GM21825 (cell line): Measurements from ENCODE around the gene PSMA1.
"Not testable (repeated sequence)": the region's sequence is repeated elsewhere in the genome, so short reads cannot be mapped to it uniquely, and the experiment has no call there.

ENCODE experiments used
- ATAC-seq: cut with Tn5 transposase; IDR thresholded peaks from one replicate; pipeline ENCODE4 v1.9.1; 2021; ENCODE audit warnings: mild to moderate bottlenecking, moderate library complexity; ENCODE audit not compliant: unreplicated experiment

Gene PSMA1

DNA sequence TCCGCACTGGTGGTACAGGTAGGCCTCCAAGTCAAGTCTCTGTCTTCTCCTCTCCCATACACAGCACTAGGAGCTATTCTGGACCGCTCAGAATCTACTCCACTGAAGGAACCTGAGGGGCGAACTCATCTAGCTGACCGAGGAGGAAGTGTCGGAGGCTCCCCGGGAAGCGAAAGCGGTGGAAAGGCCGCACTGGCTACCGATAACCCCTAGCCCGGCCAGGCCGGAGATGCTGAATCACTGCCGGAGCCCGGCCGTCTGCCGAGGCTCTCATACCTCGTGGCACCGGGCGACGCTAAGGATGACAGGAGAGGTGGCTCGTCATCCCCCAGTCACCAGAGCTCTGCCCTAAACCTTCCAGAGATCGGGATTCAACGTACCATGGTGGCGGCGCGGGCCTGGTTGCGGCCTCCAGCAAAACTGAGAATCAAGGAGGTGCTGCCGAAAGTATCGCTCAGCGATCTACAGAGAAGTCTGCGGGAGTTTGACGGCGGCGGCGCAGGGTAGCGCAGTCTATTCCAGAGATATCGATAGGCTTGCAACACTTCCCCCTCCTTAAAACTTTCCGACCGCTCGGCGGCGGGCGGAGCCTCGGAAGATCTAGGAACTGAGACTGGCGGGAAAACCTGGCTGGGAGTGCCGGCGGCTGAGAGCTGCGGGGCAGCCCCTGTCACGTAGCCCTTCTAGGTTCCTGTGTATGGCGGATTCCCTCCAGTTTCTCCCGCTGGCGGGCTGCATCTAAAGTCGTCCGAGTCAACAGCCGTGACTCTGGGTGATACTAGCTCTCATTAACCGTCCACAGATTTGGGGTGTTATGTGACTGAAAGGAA, at the start of gene PSMA1:
TSS of gene PSMA1 (minus strand) at position 470 of the 830 bp plus-strand sequence. CDS start at position 383, 87 bp downstream.
- peak; percentile 93 for ATAC-seq

DNA sequence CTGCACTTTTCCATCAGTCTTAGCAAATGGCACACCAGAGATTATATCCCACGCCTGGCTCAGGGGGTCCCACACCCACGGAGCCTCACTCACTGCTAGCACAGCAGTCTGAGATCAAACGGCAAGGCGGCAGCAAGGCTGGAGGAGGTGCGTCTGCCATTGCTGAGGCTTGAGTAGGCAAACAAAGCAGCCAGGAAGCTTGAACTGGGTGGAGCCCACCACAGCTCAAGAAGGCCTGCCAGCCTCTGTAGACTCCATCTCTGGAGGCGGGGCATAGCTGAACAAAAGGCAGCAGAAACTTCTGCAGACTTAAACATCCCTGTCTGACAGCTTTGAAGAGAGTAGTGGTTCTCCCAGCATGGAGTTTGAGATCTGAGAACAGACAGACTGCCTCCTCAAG, 49.3 kb upstream of the PSMA1 start:
- not testable (repeated sequence) for ATAC-seq

DNA sequence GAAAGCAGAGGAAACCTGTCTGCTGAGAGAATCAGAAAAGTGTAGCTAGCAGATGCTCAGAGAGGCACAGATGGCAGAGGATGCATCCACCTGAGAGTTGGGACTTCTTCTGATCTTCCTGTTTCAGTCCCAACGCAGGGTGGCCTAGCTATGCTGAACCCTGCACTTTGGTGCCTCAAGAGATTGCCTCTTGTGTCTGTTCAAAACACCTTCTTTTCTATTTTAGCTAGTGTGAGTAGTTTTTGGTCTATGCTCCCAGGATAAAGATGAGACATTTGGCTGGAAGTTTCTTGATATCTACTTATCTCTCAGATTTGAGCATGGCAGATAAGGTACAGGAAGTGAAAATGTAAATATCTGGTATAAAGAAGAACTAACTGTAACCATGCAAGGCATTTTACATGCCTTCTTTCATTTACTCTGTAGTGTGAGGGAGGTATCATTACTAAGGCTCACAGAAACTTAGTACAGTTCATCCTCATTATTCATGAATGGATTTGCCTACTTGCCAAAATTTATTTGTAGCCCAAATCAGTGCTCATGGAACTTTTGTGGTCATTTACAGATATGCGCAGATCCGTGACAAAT, 47.0 kb upstream of the PSMA1 start:
- ATAC-seq = no peak

DNA sequence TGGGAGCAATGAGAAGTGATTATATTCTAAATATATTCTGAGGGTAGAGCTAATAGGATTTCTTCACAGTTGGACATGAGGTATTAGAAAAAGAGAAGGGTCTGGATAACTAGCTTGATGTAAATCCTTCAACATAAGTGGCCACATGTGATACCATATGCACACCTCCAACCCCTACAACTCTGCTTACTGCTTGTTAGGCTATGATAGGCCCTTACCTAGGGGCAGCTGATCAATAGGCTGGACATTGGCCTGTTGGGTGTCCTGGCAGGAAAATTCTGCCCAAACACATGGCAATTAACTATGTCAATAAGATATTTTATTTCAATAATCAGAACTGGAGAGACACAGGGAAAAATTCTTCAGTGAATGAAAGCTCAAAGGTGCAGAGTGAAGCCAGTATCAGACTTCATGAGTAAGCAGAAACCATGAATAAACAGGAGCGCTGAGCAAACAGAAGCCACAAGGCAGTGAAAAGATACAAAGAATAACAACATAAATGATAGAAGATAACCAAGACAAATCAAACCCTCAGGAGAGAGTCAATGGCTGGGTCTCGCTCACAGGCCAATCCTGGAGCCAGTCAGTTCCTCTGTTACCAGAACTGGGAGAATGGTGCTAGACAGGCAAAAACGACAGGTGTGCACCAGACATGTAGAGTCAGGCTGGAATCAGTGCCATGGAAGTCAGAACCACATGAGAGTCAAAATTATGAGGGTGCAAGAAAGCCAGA, 46.3 kb upstream of the PSMA1 start:
- no peak for ATAC-seq

DNA sequence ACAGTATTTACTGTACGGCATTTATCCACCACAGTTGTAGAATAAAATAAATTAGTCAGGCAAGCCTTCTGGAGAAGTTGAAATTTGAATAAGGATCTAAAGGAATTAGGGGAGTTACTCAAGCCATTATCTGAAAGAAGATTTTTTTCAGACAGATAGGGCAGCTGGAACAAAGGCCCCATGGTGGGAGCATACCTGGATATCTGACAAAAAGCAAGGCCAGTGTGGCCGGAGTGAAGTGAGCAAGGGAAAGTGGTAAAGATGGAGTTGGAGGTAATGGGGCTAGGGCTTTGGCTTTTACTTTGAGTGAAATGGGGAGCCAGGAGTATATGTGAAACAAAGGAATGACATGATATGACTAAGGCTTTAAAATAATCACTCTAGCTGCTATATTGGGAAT, 45.7 kb upstream of the PSMA1 start:
- no peak for ATAC-seq

DNA sequence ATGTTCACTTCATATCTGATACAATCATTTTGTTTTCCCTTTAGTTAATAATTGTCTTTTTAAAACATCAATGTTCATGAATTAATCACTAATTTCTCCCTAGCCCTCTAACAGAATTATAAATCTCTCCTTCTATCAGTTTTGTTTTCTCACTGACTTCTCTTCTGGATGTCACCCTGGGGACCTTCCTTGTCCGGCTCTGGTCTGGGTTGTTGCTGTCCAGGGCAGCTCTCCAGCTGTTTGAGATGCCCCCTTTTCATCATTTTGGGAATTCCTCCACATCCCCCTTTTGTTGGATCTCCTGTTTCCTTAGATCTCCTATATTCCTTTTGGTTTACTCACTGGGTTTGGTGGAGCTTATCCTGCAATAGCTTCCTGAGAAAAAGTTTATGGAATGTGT, 35.6 kb upstream of the PSMA1 start:
- ATAC-seq = no peak

DNA sequence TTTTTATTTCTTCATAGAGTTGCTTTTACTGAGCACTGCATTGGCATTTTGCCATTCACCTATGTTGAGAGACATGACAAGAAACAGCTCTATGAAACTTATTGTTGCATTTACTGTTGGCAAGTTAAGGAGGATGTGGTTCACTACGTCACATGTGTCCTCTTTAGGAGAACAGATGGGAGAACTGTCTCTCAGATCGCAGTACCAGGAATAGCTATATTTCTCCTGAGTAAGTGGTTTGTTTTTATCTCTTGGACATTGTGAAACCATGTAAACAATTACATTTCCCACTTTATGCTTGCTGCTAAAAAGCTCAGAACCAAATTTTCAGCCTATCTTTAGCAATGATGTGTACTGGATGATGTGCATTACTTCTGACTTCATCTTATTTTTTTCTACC, 34.8 kb upstream of the PSMA1 start:
- ATAC-seq = peak; percentile 68

DNA sequence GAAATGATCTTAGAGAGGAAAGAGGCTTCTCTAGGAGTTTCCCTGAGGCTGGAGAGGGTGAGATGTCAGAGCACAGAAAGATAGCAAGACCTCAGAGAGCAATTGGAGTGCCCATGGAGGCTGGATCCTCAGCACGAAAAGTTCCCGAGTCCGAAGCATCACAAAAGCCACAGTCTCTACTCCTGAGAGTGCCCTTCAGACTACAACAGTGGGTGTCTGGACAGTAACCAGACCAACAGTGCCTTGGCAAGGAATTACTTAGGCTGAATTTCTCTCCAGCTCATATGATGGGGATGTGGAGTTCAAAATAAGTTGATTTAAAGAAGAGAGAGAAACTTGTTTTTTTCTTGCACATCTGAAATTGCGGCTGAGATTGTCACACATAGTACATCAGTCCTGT, 31.9 kb upstream of the PSMA1 start:
- no peak for ATAC-seq

DNA sequence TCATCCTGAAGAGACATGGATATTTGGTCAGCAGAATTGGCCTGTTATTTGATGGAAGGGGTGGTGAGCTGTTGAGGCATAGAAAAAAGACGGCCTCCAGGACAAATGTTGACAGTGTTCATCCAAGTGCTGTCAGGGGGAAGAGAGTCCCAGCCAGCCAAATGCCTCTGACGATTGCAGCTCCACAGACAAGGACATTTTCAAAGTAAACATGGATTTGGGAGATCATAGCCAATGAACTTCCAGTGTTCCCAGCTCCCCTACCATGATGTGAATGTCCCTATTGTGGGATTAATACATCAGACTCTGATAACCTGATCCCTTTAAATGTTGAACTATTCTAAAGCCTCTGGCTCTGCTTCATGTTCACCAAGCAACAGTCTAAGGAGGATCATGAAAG, 31.2 kb upstream of the PSMA1 start:
- ATAC-seq = no peak

DNA sequence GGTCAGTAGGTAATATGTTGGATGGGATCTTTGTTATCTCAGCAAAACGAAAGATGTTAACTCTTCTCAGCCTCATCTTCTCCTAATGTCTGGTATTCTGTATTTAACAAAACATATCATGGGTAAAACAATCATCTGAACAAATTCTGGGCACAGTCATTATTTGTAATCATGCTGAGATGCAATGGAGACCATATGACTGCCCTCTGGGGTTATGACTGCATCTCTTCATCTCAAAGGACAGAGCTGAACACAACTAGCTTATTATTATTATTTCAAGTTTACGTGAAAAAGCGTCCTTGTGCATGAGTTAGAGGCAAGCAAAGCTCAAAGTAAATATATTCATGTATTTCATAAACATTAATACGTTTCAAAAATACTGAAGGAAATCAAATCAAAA, 29.7 kb upstream of the PSMA1 start:
- ATAC-seq = no peak

DNA sequence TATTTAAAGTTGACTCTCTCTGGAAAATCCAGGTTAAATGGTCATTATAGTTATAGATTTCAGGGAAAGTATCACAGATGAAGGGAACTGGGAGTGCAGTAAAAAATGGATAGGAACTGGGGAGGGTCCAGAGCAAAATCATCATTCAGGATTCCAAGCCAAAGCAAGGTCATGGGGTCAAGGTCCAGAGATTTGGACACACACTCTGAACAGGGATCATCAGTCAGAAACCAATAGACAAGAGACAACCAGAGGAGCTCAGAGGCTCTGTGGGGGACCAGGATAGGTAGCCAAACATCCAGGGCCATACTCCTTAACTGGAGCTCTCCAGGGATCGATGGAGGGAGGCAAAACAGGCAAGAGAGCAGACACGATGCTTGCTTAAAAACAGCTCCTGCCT, 27.3 kb upstream of the PSMA1 start:
- no peak for ATAC-seq

DNA sequence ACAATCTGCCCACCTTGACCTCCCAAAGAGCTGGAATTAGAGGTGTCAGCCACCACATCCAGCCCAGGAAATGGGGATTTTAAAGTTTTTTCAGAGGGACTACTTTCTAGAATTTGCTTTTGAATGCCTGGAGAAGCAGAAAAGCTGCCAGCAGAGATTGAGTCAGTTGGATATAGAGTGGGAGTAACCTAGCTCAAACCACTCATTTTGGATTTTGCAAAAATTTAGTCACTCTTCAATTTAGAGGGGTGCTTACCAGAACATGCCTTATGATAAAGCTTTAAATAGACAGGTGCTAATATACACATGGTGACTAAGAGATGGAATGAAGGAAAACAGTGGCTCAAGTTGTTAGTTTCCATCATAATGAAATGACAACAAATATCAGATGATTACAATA, 26.5 kb upstream of the PSMA1 start:
- no peak for ATAC-seq

DNA sequence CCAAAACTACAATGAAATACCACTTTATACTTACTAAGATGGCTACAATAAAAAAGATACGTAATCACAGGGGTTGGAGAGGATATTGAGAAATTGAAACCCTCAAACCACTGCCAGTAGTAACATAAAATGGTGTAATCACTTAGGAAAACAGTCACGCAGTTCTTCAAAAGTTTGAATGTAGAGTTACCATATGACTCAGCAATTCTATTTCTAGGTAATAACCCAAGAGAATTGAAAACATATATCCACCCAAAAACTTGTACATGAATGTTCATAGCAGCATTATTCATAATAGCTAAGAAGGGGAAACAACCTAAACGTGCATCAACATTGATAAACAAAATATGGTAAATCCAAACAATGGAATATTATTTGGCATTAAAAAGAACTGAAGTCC, 24.4 kb upstream of the PSMA1 start:
- ATAC-seq = peak; percentile 80

DNA sequence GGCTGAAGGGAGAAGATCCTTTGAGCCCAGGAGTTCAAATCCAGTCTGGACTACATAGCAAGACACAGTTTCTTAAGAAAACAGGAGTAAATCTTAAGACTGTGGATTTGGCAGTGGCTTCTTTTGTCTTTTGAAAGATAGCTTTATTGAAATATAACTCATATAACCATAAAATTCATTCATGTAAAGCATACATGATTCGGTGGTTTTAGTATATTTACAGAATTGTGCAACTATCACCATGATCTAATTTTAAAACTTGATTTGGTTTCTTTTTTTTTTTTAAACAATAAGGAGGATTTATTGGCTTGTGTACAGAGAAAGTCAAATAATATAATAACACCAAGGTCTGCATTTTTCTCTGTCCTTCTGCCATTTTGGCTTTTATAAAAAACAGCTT, 23.1 kb upstream of the PSMA1 start:
- no peak for ATAC-seq

DNA sequence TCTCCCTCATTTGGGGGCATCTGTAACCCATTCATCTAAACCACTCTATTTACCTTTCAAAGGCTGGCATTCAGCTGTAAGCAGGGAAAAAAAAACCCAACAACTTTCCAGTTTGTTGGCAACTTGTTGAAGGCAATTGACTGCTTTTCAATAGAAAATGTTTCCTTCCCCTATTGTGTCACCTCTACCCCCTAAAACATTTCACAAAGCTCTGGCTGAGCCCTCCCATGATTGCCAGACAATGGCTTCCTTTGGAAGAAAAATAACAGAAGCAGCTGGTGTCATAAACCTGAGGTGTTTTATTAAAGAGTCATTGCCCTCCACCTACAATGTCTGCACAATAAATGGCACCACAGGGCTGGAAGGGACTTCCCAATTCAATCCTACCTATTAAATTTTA, 22.1 kb upstream of the PSMA1 start:
- ATAC-seq = no peak

DNA sequence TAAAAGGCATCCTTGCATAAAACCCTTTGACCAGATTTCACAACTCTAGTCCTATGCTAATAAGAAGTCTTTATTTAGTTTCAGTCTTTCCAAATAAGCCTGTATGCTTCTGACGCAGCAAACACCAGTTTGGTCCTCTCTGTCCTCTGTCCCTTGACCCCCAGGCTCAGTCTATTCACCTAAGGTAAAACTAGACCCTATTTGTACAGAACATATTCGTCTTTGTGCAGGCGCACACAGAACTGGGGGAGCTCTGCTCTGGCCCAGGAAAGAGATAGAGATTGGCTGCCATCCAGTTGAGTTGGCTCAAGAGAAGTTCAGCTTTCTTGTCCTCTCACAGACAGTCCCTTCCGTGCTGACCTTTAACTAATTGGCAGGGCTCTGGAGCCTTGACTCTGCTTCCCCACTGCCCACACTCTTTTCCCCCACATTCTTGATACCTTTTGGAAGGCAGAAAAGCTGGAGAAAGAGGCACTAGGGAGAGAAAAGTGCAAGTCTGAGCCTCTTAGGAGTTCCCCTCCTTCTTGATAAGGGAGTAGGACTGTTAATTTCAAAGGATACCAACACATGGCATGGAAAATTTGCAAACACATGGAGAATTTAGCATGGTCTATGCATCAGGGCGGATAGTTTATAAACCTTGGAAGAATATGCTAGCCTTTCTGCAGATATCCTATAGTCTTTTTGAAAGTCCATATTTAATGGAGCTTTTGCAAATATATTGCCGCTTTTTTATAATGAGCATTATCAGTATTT, 21.2 kb upstream of the PSMA1 start:
- ATAC-seq = no peak

DNA sequence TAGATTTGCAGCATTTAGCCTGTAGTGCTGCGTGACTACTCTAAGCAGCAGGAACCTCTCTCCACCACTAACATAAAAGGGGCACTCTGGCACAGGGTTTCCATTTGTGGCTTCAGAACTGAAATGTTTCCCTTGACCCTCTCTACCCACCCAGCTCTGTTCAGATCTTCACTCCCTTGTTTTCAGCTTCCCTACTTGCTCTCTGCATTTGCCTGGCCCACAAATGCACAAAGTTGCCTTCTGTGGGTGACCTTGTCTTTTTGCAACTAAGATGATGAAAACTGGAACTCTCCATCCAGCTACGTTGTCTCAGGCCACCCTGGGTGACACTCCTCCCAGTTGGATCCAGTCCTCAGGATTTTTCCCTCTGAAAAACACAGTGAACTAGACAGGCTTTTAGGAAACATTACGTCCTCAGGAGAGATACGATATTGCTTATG, 19.8 kb upstream of the PSMA1 start:
- no peak for ATAC-seq

DNA sequence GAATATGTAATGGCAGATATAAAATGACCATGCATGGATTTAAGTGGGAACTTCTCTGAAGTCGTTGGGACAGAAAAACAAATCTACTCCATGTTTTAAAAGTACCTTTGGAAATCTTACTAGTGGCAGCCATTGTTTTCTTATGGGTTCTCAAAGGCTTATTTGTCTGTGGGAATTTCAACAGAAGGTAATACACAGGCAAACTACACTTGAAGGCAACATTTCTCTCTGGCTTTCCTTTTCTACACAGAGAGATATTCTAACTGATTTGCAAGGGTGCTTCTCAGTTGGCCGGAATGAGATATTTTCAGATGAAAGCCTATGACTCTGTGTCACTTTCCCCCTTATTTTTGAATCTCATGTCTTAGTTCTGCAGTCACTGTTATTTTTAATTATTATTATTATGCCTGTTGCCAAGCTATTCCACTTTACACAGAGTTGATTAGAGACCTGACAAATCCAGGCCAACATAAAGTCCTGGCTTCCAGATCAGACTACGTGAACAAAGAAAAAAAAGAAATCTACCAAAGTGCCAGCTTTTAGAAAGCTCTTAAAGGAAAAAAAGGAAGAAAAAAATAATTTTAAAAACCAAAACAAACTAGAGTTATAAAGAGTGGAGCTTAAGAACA, 18.9 kb upstream of the PSMA1 start:
- no peak for ATAC-seq

DNA sequence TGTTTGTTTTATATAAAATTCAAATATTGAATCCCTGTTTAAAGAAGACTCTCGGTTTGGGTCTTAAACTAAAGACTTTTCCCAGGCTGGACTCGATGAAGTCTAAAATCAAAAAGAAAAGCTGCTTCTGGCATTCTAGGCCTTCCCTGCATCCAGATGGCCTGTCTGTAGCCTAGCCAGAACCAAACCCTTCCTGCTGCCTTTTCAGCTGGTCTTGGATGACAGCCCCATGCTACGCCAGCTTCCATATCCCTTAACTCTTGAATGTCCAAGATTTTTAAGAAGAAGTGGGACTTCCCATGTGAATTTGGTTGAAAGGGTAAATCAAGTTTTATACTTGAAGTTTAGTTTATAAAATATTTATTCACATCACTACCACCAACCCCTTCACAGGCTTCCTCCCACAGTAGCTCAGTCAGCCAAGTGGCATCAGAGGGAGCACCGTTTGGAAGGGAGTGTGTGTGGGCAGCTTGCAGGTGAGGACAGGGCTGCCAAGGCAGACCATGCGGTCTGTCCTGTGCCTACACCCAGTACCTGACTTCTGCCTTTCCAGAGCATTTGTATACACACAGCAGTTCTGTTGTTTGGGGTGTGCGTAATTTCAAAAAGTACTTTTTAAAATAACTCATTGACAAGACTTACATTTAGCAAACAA, 18.2 kb upstream of the PSMA1 start:
- ATAC-seq = no peak

DNA sequence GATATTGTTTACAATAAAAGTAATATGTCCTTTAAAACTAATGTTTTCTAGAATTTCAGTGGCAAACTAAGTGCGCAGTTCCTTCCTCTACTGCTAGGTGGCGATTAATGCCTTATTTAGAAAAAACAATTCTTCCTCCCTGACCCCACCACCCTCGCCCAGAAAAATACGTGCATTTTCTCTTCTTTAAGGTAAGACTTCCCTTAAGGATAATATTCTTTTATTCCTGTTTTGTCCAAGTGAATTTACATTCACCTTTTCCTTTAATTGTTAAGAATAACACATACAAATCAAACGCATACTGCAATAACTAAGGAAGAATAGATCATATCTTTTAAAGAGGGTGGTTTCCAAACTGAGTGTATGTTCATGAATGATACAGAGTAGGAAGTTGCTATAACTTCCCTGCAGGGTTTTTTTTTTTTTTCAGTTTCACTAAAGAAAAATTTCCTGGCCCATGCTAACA, 17.0 kb upstream of the PSMA1 start:
- peak; percentile 74 for ATAC-seq
